MM.1S (cell line): ENCODE measurements around the gene CBLIF.
"Not testable (repeated sequence)": the region's sequence is repeated elsewhere in the genome, so short reads cannot be mapped to it uniquely, and the experiment has no call there.

Experiments
- DNase-seq: peaks from one replicate; pipeline ENCODE4 v3.0.0-alpha.2; 2015
- H2AFZ ChIP-seq: fragments of 300-600 bp; sonication (generic); 2 replicates; pipeline ENCODE4 v1.6.0; 2016; ENCODE audit warnings: antibody characterized with exemption, low read length
- H3F3A ChIP-seq: fragments of 300-600 bp; sonication (generic); 2 replicates; pipeline ENCODE4 v1.6.1; 2016; ENCODE audit warnings: mild to moderate bottlenecking, antibody characterized with exemption, low read length, moderate library complexity, mixed read lengths; ENCODE audit not compliant: insufficient read depth
- H3K27ac ChIP-seq: fragments of 300-600 bp; sonication (generic); 2 replicates; pipeline ENCODE4 v1.5.1; 2016; ENCODE audit warnings: mild to moderate bottlenecking, low read length
- H3K27me3 ChIP-seq: fragments of 300-600 bp; sonication (generic); replicated peaks from 2 replicates; pipeline ENCODE4 v1.6.0; 2016; ENCODE audit warnings: low read length; ENCODE audit not compliant: insufficient read depth
- H3K36me3 ChIP-seq: fragments of 300-600 bp; sonication (generic); replicated peaks from 2 replicates; pipeline ENCODE4 v1.6.1; 2016; ENCODE audit warnings: mild to moderate bottlenecking, low read length, mixed read lengths; ENCODE audit not compliant: insufficient read depth
- H3K4me1 ChIP-seq: fragments of 300-600 bp; sonication (generic); 2 replicates; pipeline ENCODE4 v1.6.1; 2016; ENCODE audit warnings: low read length, mixed read lengths
- H3K4me2 ChIP-seq: fragments of 300-600 bp; sonication (generic); 2 replicates; pipeline ENCODE4 v1.6.0; 2016; ENCODE audit warnings: low read depth, low read length
- H3K4me3 ChIP-seq: fragments of 300-600 bp; sonication (generic); 2 replicates; pipeline ENCODE4 v1.5.1; 2016; ENCODE audit warnings: low read length, mixed read lengths
- H3K79me2 ChIP-seq: fragments of 300-600 bp; sonication (generic); 2 replicates; pipeline ENCODE4 v1.6.1; 2016; ENCODE audit warnings: mixed run types, low read length, mixed read lengths
- H3K9ac ChIP-seq: fragments of 300-600 bp; sonication (generic); 2 replicates; pipeline ENCODE4 v1.6.1; 2016; ENCODE audit warnings: low read length, mixed read lengths
- H3K9me2 ChIP-seq: fragments of 300-600 bp; sonication (generic); replicated peaks from 2 replicates; pipeline ENCODE4 v1.6.1; 2016; ENCODE audit warnings: mild to moderate bottlenecking, low read length, mixed read lengths; ENCODE audit not compliant: insufficient read depth
- H3K9me3 ChIP-seq: fragments of 300-600 bp; sonication (generic); replicated peaks from 2 replicates; pipeline ENCODE4 v1.6.1; 2016; ENCODE audit warnings: mild to moderate bottlenecking, low read length, mixed read lengths; ENCODE audit not compliant: insufficient read depth
- H4K20me1 ChIP-seq: fragments of 300-600 bp; sonication (generic); 2 replicates; pipeline ENCODE4 v1.6.1; 2016; ENCODE audit warnings: mild to moderate bottlenecking, low read length, moderate library complexity, mixed read lengths; ENCODE audit not compliant: insufficient read depth
- CTCF ChIP-seq: fragments of 300-600 bp; sonication (generic); IDR thresholded peaks from 2 replicates; pipeline ENCODE4 v1.5.1; 2016; ENCODE audit warnings: antibody characterized with exemption, low read length, mixed read lengths
- EZH2 ChIP-seq: fragments of 300-600 bp; sonication (generic); optimal IDR thresholded peaks from 2 replicates; pipeline ENCODE3; 2017; ENCODE audit warnings: low read depth, mild to moderate bottlenecking, antibody characterized with exemption, low read length, mixed read lengths
- EZH2phosphoT487 ChIP-seq: fragments of 300-600 bp; sonication (generic); IDR thresholded peaks from 2 replicates; pipeline ENCODE4 v1.6.1; 2018; ENCODE audit warnings: antibody characterized with exemption, low read length

CBLIF gene

GRCh38 chr11:59791639-59792038 lies 53.7 kb downstream of the CBLIF start:
- Histone ChIP-seq H3K4me2 (no peak overlapping the region), H3K4me1 (no peaks in the 10 kb centered on the region), H2AFZ (no peak overlapping the region), H3F3A (no peaks in the 10 kb centered on the region), H3K9me3 (no peaks in the 10 kb centered on the region), H3K36me3 (no peaks in the 10 kb centered on the region), H3K9me2 (no peaks in the 10 kb centered on the region), H3K27ac (no peak overlapping the region), H3K27me3 (no peaks in the 10 kb centered on the region), H3K9ac (no peak overlapping the region), H3K79me2 (no peaks in the 10 kb centered on the region), H4K20me1 (no peaks in the 10 kb centered on the region), H3K4me3 (no peak overlapping the region)
- DNase-seq, result no peak
- TF ChIP-seq CTCF (no peak), EZH2 (no peak)

GRCh38 chr11:59787816-59788215 lies 57.5 kb downstream of the CBLIF start:
- Histone ChIP-seq H2AFZ (no peak overlapping the region), H3K4me1 (no peaks in the 10 kb centered on the region), H3K27ac (no peak overlapping the region), H3F3A (no peaks in the 10 kb centered on the region), H3K4me2 (no peak overlapping the region), H3K9me2 (no peaks in the 10 kb centered on the region), H4K20me1 (no peaks in the 10 kb centered on the region), H3K4me3 (no peak overlapping the region), H3K36me3 (no peaks in the 10 kb centered on the region), H3K9ac (no peak overlapping the region), H3K79me2 (no peaks in the 10 kb centered on the region), H3K27me3 (no peaks in the 10 kb centered on the region), H3K9me3 (no peaks in the 10 kb centered on the region)
- DNase-seq, result no peak
- TF ChIP-seq EZH2phosphoT487, result no peak
- TF ChIP-seq CTCF, result no peak
- TF ChIP-seq EZH2, result no peak

GRCh38 chr11:59787255-59787588 lies 58.1 kb downstream of the CBLIF start:
- Histone ChIP-seq H3K9ac (no peak overlapping the region), H3K79me2 (no peaks in the 10 kb centered on the region), H3K27ac (no peak overlapping the region), H2AFZ (no peak overlapping the region), H4K20me1 (no peaks in the 10 kb centered on the region), H3K4me1 (no peaks in the 10 kb centered on the region), H3K27me3 (no peaks in the 10 kb centered on the region), H3K9me2 (no peaks in the 10 kb centered on the region), H3K9me3 (no peaks in the 10 kb centered on the region), H3F3A (no peaks in the 10 kb centered on the region), H3K4me3 (no peak overlapping the region), H3K4me2 (no peak overlapping the region), H3K36me3 (no peaks in the 10 kb centered on the region)
- no peak for DNase-seq
- TF ChIP-seq CTCF (no peak), EZH2 (no peak), EZH2phosphoT487 (no peak)

GRCh38 chr11:59785818-59786217 lies 59.5 kb downstream of the CBLIF start:
- Histone ChIP-seq H3K4me2 (no peak overlapping the region), H3F3A (no peaks in the 10 kb centered on the region), H3K4me3 (no peak overlapping the region), H3K9me3 (no peaks in the 10 kb centered on the region), H3K4me1 (no peaks in the 10 kb centered on the region), H3K79me2 (no peaks in the 10 kb centered on the region), H3K9ac (no peak overlapping the region), H3K36me3 (no peaks in the 10 kb centered on the region), H3K27me3 (no peaks in the 10 kb centered on the region), H3K9me2 (no peaks in the 10 kb centered on the region), H4K20me1 (no peaks in the 10 kb centered on the region), H2AFZ (no peak overlapping the region), H3K27ac (no peak overlapping the region)
- DNase-seq, result no peak
- no peak for TF ChIP-seq EZH2
- no peak for TF ChIP-seq CTCF
- no peak for TF ChIP-seq EZH2phosphoT487

- H3K4me1 ChIP-seq, H2AFZ ChIP-seq, H3K27ac ChIP-seq, H3K79me2 ChIP-seq, DNase-seq, H3K9me2 ChIP-seq, H3K4me2 ChIP-seq, H3F3A ChIP-seq, H3K27me3 ChIP-seq, H3K9ac ChIP-seq, H3K9me3 ChIP-seq, H4K20me1 ChIP-seq, H3K36me3 ChIP-seq, H3K4me3 ChIP-seq: not testable (repeated sequence)
Measured at GRCh38 chr11:59784441-59784840, 60.9 kb downstream of the CBLIF start.
